Hematopoietic multipotent progenitor cell (in vitro differentiated cells): ENCODE measurements around the gene PLXNC1. TPM values are rescaled to one million over a fixed set of nuclear protein-coding genes. Genes with fewer than 3 reads are reported as not detected.
"Not testable (repeated sequence)": the region's sequence is repeated elsewhere in the genome, so short reads cannot be mapped to it uniquely, and the experiment has no call there.

ENCODE experiments used
- DNase-seq, 3 donors: peaks; one replicate each; pipeline ENCODE4 v3.0.0-alpha.2; 2011 to 2015; ENCODE audit warnings: low read depth in 2 of 3, low spot score in 2 of 3
- total RNA-seq: library from RNA; depleted of rRNA; stranded (reverse); fragments of >200 nt; gene quantifications from one replicate; pipeline ENCODE4 v1.2.3, GENCODE V29; 2012

The PLXNC1 gene
- total RNA-seq, 1 donor: 49.8 TPM

DNA sequence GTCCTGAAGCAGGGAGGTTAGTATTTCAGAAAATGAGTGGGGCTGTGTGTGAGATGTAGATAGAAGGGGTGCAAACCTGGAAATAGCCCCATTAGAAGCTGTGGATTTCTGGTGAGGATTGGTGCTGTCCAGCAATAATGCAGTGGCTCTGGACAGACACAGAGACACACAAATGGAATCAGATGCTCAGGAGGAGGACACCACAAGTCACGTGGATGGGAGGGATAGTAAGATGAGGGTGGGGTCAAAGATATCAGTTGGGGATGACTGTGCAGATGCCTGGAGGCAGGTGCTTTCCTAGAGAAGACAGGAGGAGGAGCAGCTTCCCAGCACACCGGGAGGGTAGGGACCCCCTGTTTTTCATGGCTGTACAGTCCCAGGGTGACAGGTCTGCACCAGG is 136.5 kb downstream of the PLXNC1 start:
- no peak for DNase-seq

GRCh38 chr12:94285943-94286582 is 137.7 kb downstream of the PLXNC1 start:
- no peak for DNase-seq

- no peak for DNase-seq
Observed at GRCh38 chr12:94286583-94287244, 138.3 kb downstream of the PLXNC1 start.

GRCh38 chr12:94287245-94287628 is 138.9 kb downstream of the PLXNC1 start:
- DNase-seq: no peak

- DNase-seq: no peak
Observed at GRCh38 chr12:94289461-94290312, 141.3 kb downstream of the PLXNC1 start.

DNA sequence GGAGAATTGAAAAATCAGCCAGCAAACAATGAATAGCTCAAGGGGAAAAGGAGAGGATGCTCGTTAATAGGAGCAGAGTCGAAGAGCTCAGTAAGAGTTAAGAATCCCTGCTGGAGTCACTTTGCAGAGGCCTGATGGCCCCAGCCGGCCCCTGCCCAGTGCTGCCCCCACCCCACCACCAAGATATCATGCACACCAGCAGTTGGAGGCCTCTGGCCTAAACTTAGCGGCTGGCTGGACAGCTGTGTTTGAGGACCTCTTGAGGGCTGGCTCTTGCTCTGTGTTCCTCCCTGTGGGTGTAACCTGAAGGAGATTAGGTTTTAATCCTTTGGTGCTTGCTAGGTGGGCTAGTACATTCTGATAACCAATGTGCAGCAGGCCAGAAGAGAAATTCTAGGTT is 142.0 kb downstream of the PLXNC1 start:
- DNase-seq: no peak

GRCh38 chr12:94297096-94297699 is 148.8 kb downstream of the PLXNC1 start:
- DNase-seq: no peak

GRCh38 chr12:94297876-94298505 is 149.6 kb downstream of the PLXNC1 start:
- DNase-seq: no peak

GRCh38 chr12:94299846-94300245 is 151.5 kb downstream of the PLXNC1 start:
- no peak for DNase-seq

- DNase-seq: no peak
Observed at GRCh38 chr12:94304012-94304411, 155.6 kb downstream of the PLXNC1 start.

GRCh38 chr12:94304566-94305061 is 156.2 kb downstream of the PLXNC1 start:
- DNase-seq: no peak

DNA sequence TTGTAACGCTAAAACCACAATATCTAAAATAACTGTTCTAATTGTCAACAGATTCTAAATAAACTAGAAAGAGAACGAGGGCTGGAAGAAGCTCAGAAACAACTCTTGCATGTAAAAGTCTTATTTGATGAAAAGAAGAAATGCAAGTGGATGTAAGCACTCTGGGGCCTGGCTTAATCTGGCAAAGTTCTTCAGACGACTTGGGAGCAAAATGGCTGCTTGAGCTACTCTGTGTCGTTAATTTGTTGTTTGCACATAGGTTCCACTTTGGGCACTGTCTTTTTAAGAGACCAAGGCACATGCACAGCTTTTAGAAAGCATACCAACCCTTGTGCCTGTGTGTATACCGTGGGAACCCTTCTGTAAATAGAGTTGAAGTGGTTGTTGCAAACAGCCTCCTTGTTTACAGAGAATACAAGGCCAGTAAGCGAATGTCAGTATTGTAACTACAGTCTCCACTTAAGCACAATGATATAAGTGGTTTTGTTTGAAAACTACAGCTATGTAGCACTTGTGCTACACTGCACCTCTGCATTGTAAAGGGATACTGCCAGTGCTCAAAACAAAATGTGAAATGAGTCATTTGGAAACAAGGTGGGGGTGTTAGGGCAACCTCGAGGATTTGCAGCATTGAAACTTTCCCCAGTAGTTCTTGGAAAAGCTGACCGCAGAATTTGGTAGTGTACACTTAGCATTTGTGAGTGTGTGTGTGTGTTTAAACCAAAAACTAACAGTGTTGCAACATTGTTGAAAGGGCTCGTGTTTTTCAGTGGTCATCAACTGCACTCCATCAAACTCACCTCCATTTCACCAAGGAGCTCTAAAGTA is 157.0 kb downstream of the PLXNC1 start:
- DNase-seq: no peak

DNA sequence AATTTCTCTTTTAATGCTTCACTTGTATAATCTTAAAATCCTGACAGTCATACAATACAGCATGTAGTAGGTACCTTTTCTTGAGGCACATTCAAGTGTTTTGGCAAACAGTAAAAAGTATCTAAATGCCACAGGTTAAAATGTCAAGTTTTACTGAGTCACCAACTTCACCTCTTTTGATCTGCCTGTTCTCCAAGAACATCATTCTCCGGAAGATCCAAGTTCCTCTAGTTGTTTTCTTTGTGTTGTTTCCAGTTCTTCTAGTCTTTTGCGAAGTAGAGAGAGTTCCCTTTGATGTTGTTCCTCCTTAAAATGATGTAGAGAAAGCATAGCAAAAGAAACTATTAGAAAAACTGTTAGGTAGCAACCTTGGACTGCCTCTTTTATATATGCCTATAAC is 160.2 kb downstream of the PLXNC1 start:
- no peak for DNase-seq

GRCh38 chr12:94309373-94309772 is 161.0 kb downstream of the PLXNC1 start:
- no peak for DNase-seq

DNA sequence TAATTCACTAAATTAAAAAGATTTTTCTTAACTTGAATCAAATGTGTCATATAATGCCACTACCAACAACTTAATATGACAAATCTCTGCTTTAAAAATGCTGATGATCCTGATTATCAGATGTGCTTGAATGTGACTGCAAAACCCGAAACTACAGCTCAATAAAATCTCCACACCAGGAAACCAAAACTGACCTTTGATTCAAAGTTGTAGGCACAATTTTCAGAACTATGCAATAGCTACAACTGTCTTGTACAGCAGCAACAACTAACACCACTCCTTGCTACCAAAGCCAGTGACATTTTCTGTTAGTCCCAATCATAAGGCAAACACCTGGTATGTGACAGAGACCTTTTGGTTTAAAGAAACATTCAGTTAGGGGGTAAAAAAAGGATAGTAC is 164.0 kb downstream of the PLXNC1 start:
- no peak for DNase-seq

DNA sequence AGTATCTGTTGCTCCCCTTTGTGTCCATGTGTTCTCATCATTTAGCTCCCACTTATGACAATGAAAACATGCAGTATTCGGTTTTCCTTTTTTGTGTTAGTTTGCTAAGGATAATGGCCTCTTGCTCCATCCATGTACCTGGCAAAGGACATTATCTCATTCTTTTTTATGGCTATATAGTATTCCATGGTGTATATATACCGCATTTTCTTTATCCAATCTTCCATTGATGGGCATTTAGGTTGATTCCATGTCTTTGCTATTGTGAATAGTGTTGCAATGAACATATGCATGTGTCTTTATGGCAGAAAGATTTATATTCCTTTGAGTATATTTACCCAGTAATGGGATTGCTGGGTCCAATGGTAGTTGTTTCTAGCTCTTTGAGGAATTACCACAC is 168.2 kb downstream of the PLXNC1 start:
- not testable (repeated sequence) for DNase-seq

DNA sequence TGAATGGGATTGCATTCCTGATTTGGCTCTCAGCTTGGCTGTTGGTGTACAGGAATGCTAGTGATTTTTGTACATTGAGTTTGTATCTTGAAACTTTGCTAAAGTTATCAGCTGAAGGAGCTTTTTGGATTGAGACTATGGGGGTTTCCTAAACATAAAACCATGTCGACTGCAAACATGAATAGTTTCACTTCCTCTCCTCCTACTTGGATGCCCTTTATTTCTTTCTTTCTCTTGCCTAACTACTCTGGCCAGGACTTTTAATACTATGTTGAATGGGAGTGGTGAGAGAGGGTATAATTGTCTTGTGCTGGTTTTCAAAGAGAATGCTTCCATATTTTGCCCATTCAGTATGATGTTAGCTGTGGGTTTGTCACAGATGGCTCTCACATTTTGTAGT is 169.8 kb downstream of the PLXNC1 start:
- no peak for DNase-seq

DNA sequence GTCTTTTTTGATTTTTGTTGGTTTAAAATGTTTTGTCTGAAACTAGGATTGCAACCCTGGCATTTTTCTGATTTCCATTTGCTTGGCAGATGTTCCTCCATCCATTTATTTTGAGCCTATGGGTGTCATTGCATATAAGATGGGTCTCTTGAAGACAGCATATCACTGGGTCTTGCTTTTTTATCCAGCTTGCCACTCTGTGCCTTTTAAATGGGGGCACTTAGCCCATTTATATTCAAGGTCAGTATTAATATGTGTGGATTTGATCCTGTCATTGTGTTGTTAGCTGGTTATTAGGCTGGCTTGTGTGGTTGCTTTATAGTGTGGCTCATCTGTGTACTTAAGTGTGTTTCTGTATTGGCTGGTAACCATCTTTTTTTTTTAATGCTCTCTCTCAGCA is 171.7 kb downstream of the PLXNC1 start:
- DNase-seq: peak in 1 of 3 donors; percentile 16

DNA sequence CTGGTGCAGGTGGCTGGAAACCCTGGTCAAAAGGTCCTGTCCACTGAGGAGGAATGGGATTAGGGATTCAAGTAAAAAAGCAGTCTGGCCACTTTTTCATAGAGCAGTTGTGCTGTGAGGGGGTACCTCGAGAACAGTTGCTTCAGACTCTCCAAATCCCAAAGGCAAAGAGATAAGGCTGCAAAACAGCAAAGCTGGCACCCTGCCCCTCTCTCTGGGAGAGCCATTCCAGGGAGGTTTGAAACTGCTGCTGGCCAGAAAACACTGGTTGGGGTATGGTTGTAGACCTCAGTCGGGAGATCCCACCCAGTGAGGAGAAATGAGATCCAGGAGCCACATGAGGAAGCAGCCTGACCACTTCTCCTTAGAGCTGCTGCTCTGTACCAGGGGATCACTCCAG is 174.0 kb downstream of the PLXNC1 start:
- no peak for DNase-seq

GRCh38 chr12:94326234-94326633 is 177.9 kb downstream of the PLXNC1 start:
- no peak for DNase-seq
